ENCODE results near the gene RNU7-1. TPM values are rescaled to one million over a fixed set of nuclear protein-coding genes. Genes with fewer than 3 reads are reported as not detected.
A peak's percentile ranks its signal among the peaks of the same experiment; 100 is the strongest.

The RNU7-1 gene
- total and polyA plus RNA-seq, 10 of the 15 experiments (the other 5 are each of a cell fraction or from before 2014, with no cell fraction given): not detected

DNA sequence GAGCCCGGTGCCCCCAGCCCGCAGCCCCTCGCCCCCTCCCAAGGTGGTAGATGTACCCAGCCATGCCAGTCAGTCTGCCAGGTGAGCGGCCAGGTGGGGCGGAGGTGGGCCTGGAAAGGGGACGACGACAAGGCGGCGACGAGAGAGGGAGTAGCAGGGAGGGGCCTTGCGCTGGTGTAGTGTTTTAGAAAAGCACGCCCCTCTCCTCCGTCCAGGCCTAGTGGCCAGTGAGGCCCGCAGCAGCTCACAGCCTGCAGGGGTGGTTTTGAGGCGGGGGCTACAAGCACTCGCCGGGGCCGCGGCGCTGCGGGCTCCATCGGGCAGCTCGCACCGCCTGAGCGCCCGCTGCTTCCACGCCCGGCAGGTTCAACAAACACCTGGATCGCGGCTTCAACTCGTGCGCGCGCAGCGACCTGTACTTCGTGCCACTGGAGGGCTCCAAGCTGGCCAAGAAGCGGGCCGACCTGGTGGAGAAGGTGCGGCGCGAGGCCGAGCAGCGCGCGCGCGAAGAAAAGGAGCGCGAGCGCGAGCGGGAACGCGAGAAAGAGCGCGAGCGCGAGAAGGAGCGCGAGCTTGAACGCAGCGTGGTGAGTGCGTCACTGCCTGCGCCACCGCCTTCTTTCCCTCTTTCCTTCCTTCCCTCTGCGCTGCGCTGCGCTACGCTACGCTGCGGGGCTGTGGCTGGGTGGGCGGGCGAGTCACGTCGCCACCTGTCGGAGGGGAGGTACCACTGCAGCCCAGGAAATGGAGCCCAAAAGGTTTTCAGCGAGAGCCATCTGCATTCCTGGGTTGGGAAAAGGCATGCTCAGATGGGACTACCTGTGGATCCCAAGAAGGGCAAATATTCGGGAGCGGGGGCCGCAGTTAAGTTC lies 5.9 kb upstream of the RNU7-1 start (continued):
- TF ChIP-seq EZH2 (IDR thresholded peaks at IDR 0.05; ENCODE audit: borderline replicate concordance, control insufficient read depth, low read depth, low read length): no peak
- no peak for TF ChIP-seq ZNF622 (IDR thresholded peaks at IDR 0.05)
- peak; percentile 84; the same call in 1 of the 2 replicates for TF ChIP-seq ZNF207 (IDR thresholded peaks at IDR 0.05; ENCODE audit: borderline replicate concordance)
- TF ChIP-seq STAT1 (conservative IDR thresholded peaks at IDR 0.05): no peak
- peak; percentile 44 for TF ChIP-seq MYC (IDR thresholded peaks at IDR 0.05; ENCODE audit: insufficient read depth, insufficient read length, insufficient replicate concordance, low read length, severe bottlenecking)
- TF ChIP-seq RELA (IDR thresholded peaks at IDR 0.05; ENCODE audit: borderline replicate concordance, partially characterized antibody): peak; percentile 19
- peak; percentile 87 for TF ChIP-seq POLR2A (IDR thresholded peaks at IDR 0.05; ENCODE audit: low read depth, low read length)
- TF ChIP-seq RUNX3 (IDR thresholded peaks at IDR 0.05; ENCODE audit: low read length): no peak
- TF ChIP-seq MEF2B (IDR thresholded peaks at IDR 0.05; ENCODE audit: partially characterized antibody, poor library complexity, severe bottlenecking): no peak
- peak; percentile 61; the same call in 1 of the 3 replicates for TF ChIP-seq POU2F2 (IDR thresholded peaks at IDR 0.05; ENCODE audit: borderline replicate concordance, low read depth, low read length)
- TF ChIP-seq CEBPB (IDR thresholded peaks at IDR 0.05; ENCODE audit: borderline replicate concordance in 1 of 2, low read depth in 2 of 2, low read length in 2 of 2): no peak
- no peak for TF ChIP-seq NFYB (IDR thresholded peaks at IDR 0.05; ENCODE audit: insufficient read depth, low read depth, low read length)
- no peak for TF ChIP-seq CHD1 (IDR thresholded peaks at IDR 0.05; ENCODE audit: low read depth, low read length)
- TF ChIP-seq, protein P1, sequence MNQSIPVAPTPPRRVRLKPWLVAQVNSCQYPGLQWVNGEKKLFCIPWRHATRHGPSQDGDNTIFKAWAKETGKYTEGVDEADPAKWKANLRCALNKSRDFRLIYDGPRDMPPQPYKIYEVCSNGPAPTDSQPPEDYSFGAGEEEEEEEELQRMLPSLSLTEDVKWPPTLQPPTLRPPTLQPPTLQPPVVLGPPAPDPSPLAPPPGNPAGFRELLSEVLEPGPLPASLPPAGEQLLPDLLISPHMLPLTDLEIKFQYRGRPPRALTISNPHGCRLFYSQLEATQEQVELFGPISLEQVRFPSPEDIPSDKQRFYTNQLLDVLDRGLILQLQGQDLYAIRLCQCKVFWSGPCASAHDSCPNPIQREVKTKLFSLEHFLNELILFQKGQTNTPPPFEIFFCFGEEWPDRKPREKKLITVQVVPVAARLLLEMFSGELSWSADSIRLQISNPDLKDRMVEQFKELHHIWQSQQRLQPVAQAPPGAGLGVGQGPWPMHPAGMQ (IDR thresholded peaks at IDR 0.05; ENCODE audit: borderline replicate concordance): no peak
- 0 out of 2 replicates have a peak, but pooled peaks have one; percentile 18 for TF ChIP-seq NR2F1 (conservative IDR thresholded peaks at IDR 0.05)
- TF ChIP-seq USF2 (IDR thresholded peaks at IDR 0.05; ENCODE audit: borderline replicate concordance, low read depth, low read length): no peak; the same call in 1 of the 2 replicates
- no peak; the same call in 1 of the 2 replicates for TF ChIP-seq SPI1 (IDR thresholded peaks at IDR 0.05; ENCODE audit: borderline replicate concordance, insufficient read depth, low read depth, low read length)
- TF ChIP-seq EED (IDR thresholded peaks at IDR 0.05; ENCODE audit: low read depth): peak; percentile 56; the same call in 1 of the 2 replicates
- TF ChIP-seq POLR2AphosphoS2 (IDR thresholded peaks at IDR 0.05; ENCODE audit: low read depth, low read length): peak; percentile 97
- TF ChIP-seq, protein P2, sequence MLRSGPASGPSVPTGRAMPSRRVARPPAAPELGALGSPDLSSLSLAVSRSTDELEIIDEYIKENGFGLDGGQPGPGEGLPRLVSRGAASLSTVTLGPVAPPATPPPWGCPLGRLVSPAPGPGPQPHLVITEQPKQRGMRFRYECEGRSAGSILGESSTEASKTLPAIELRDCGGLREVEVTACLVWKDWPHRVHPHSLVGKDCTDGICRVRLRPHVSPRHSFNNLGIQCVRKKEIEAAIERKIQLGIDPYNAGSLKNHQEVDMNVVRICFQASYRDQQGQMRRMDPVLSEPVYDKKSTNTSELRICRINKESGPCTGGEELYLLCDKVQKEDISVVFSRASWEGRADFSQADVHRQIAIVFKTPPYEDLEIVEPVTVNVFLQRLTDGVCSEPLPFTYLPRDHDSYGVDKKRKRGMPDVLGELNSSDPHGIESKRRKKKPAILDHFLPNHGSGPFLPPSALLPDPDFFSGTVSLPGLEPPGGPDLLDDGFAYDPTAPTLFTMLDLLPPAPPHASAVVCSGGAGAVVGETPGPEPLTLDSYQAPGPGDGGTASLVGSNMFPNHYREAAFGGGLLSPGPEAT (IDR thresholded peaks at IDR 0.05; ENCODE audit: low read depth): peak; percentile 47; the same call in 1 of the 2 replicates
- TF ChIP-seq TCF3 (IDR thresholded peaks at IDR 0.05; ENCODE audit: borderline replicate concordance, insufficient read depth, low read depth, low read length): 0 out of 2 replicates have a peak, but pooled peaks have one; percentile 39
- TF ChIP-seq SMAD5 (IDR thresholded peaks at IDR 0.05; ENCODE audit: low read depth): peak; percentile 69; the same call in 1 of the 2 replicates
- TF ChIP-seq CBX3 (IDR thresholded peaks at IDR 0.05; ENCODE audit: borderline replicate concordance, low read depth): no peak

Measured in GM12878 (cell line).